Body of pancreas (tissue), 4 donors: ENCODE results near the gene TRMT1. TPM values are rescaled to one million over a fixed set of nuclear protein-coding genes. Genes with fewer than 3 reads are reported as not detected.

ENCODE experiments used
- ATAC-seq: fragments of 150-250 bp; one replicate; pipeline ENCODE4 v1.9.1; 2016
- DNase-seq, 4 donors: peaks; one replicate each; pipeline ENCODE4 v3.0.0-alpha.2; 2019
- H3K27ac ChIP-seq, 4 donors: fragments of 200-600 bp; sonication (generic); 1 replicate in 3 of 4; 2 replicates in 1 of 4; pipeline versions ENCODE4 v1.5.1 to v1.6.1; 2016 to 2019; ENCODE audit warnings: mild to moderate bottlenecking in 1 of 4, mixed read lengths in 1 of 4, moderate library complexity in 1 of 4
- H3K27me3 ChIP-seq, 2 donors: fragments of 200-600 bp; sonication (generic); one replicate each; pipeline ENCODE4 v1.6.0; 2016; ENCODE audit warnings: mild to moderate bottlenecking in 1 of 2
- H3K36me3 ChIP-seq, 2 donors: fragments of 200-600 bp; sonication (generic); replicated peaks in 1 of 2; 2 replicates each; pipeline ENCODE4 v1.5.1; 2016; ENCODE audit warnings: low read depth in 2 of 2; ENCODE audit not compliant: insufficient read depth in 1 of 2
- H3K4me1 ChIP-seq: fragments of 200-600 bp; sonication (generic); one replicate; pipeline ENCODE4 v1.6.0; 2016
- H3K4me3 ChIP-seq, 2 donors: fragments of 200-600 bp; sonication (generic); 1 replicate in 1 of 2; 2 replicates in 1 of 2; pipeline ENCODE4 v1.5.1; 2016 to 2019
- H3K9me3 ChIP-seq, 3 donors: fragments of 200-600 bp; sonication (generic); 1 replicate in 2 of 3; 2 replicates in 1 of 3; pipeline ENCODE4 v1.5.1; 2016
- CTCF ChIP-seq, 7 experiments: fragments of 450-650 bp in 4 of 7; fragments of 200-600 bp in 3 of 7; sonication (generic) in 3 of 7; IDR thresholded peaks; one replicate each; pipeline ENCODE4 v1.5.1; 2016 to 2019; ENCODE audit warnings: antibody characterized with exemption in 7 of 7
- POLR2A ChIP-seq, 3 donors: fragments of 450-650 bp; IDR thresholded peaks; one replicate each; pipeline ENCODE4 v1.6.1; 2016; ENCODE audit warnings: antibody characterized with exemption in 3 of 3, mild to moderate bottlenecking in 2 of 3
- WGBS, 2 donors: methylation state at CpG; one replicate each; pipeline ENCODE4 v1.1.5; 2017; 5-methylcytosine and 5-hydroxymethylcytosine counted together
- intact Hi-C: fragments of 100-400 bp; cut with DNase I; formaldehyde crosslinking; loops from one replicate; pipeline ENCODE4 v1.15.1; 2023
- total RNA-seq, 2 donors: library from RNA; depleted of rRNA; stranded (reverse); fragments of >200 nt; gene quantifications; one replicate each; pipeline ENCODE4 v1.1.0, GENCODE V29; 2016

Gene TRMT1
- total RNA-seq, 2 donors from 2014 or later, result 21.5 to 36.3 TPM

- WGBS, 2 donors, result 29 to 39% methylated on average over 15 to 19 of the region's 19 CpGs
- intact Hi-C loops, result loop anchor here (5.0 kb wide), 1 partner anchor 73 kb away; no protein-coding TSS in a partner anchor
- Histone ChIP-seq H3K27me3 (no peaks in the 10 kb centered on the region), H3K4me1 (peaks cover 60% of the 10 kb centered on the region), H3K9me3 (no peaks in the 10 kb centered on the region), H3K36me3 (no peaks in the 10 kb centered on the region), H3K4me3 (no peak overlapping the region), H3K27ac (peak overlapping the region; percentile 26 to 86 (median 68))
- DNase-seq (peak in 3 of 4 donors; percentile 39 to 40 (median 39)), ATAC-seq (peak; percentile 36)
- TF ChIP-seq POLR2A (IDR thresholded peaks at IDR 0.05) (no peak), CTCF (IDR thresholded peaks at IDR 0.05) (no peak)
These were observed 56.1 kb downstream of the TRMT1 start for GRCh38 chr19:13060233-13060963.

- WGBS, 2 donors, result 84 to 91% methylated on average over 12 of the region's 12 CpGs
- peak overlapping the region in 2 of 4 donors; percentile 58 to 89 for H3K27ac ChIP-seq
- H3K27me3 ChIP-seq, result no peaks in the 10 kb centered on the region
- ATAC-seq (no peak), DNase-seq (no peak)
- intact Hi-C loops, result no loop called here
- no peaks in the 10 kb centered on the region for H3K9me3 ChIP-seq
- no peaks in the 10 kb centered on the region for H3K36me3 ChIP-seq
- H3K4me3 ChIP-seq, result no peak overlapping the region
- peaks cover 71% of the 10 kb centered on the region for H3K4me1 ChIP-seq
- TF ChIP-seq POLR2A (IDR thresholded peaks at IDR 0.05) (no peak), CTCF (IDR thresholded peaks at IDR 0.05) (no peak)
These were observed 57.4 kb downstream of the TRMT1 start for GRCh38 chr19:13058951-13059660.

- H3K27ac ChIP-seq, result peak overlapping the region in 3 of 4 donors; percentile 89 to 96 (median 93)
- no peaks in the 10 kb centered on the region for H3K36me3 ChIP-seq
- 56 to 66% methylated on average over 2 of the region's 2 CpGs for WGBS, 2 donors
- H3K27me3 ChIP-seq, result no peaks in the 10 kb centered on the region
- DNase-seq (no peak), ATAC-seq (no peak)
- no peak for TF ChIP-seq POLR2A (IDR thresholded peaks at IDR 0.05)
- TF ChIP-seq CTCF (IDR thresholded peaks at IDR 0.05), result no peak
- no peaks in the 10 kb centered on the region for H3K9me3 ChIP-seq
- peaks cover 85% of the 10 kb centered on the region for H3K4me1 ChIP-seq
- intact Hi-C loops, result no loop called here
- H3K4me3 ChIP-seq, result no peak overlapping the region
These were observed 58.8 kb downstream of the TRMT1 start for GRCh38 chr19:13057744-13058143.

- Histone ChIP-seq H3K4me1 (peaks cover 91% of the 10 kb centered on the region), H3K4me3 (no peak overlapping the region)
- DNase-seq, result no peak
These were observed 59.4 kb downstream of the TRMT1 start for GRCh38 chr19:13057147-13057572.

More at GRCh38 chr19:13057147-13057572, 59.4 kb downstream of the TRMT1 start:
- Histone ChIP-seq H3K27ac (peak overlapping the region in 3 of 4 donors; percentile 89 to 96 (median 93)), H3K36me3 (no peaks in the 10 kb centered on the region), H3K27me3 (no peaks in the 10 kb centered on the region), H3K9me3 (no peaks in the 10 kb centered on the region)
- whole genome bisulfite sequencing, 2 donors, result 33 to 34% methylated on average over 13 to 15 of the region's 15 CpGs
- no peak for ATAC-seq
- intact Hi-C loops, result no loop called here
- TF ChIP-seq CTCF (IDR thresholded peaks at IDR 0.05) (no peak), POLR2A (IDR thresholded peaks at IDR 0.05) (no peak)
